Heart right ventricle (tissue), 16 donors: ENCODE measurements around the gene HS6ST3. TPM values are rescaled to one million over a fixed set of nuclear protein-coding genes. Genes with fewer than 3 reads are reported as not detected.

Source experiments
- ATAC-seq, 8 donors: fragments of 200-7000 bp; cut with Tn5 transposase; one replicate each; pipeline ENCODE4 v1.9.1; 2020; ENCODE audit warnings: mild to moderate bottlenecking in 8 of 8, moderate library complexity in 8 of 8, moderate number of reproducible peaks in 1 of 8
- DNase-seq, 2 donors: peaks; one replicate each; pipeline ENCODE4 v3.0.0-alpha.2; 2020
- H3K27ac ChIP-seq, 10 donors: fragments of 200-600 bp; sonication (generic) in 2 of 10; one replicate each; pipeline versions ENCODE4 v1.5.0 to v1.8.0; 2020 to 2022; ENCODE audit warnings: mild to moderate bottlenecking in 3 of 10
- H3K27me3 ChIP-seq, 7 donors: fragments of 200-600 bp; one replicate each; pipeline ENCODE4 v1.8.0; 2021 to 2022; ENCODE audit warnings: mild to moderate bottlenecking in 2 of 7
- H3K36me3 ChIP-seq, 9 donors: fragments of 200-600 bp; sonication (generic) in 1 of 9; one replicate each; pipeline versions ENCODE4 v1.5.0 to v1.8.0; 2020 to 2022; ENCODE audit warnings: mild to moderate bottlenecking in 2 of 9
- H3K4me1 ChIP-seq, 9 donors: fragments of 200-600 bp; sonication (generic) in 1 of 9; one replicate each; pipeline versions ENCODE4 v1.5.0 to v1.8.0; 2020 to 2022; ENCODE audit warnings: mild to moderate bottlenecking in 4 of 9
- H3K4me3 ChIP-seq, 10 donors: fragments of 200-600 bp; sonication (generic) in 2 of 10; one replicate each; pipeline versions ENCODE4 v1.5.0 to v1.8.0; 2020 to 2022; ENCODE audit warnings: mild to moderate bottlenecking in 7 of 10, moderate library complexity in 2 of 10
- H3K9me3 ChIP-seq, 11 donors: fragments of 200-600 bp in 10 of 11; sonication (generic) in 2 of 11; one replicate each; pipeline versions ENCODE4 v1.5.0 to v1.8.0; 2013 to 2022; ENCODE audit warnings: mild to moderate bottlenecking in 2 of 11, control low read depth in 1 of 11, moderate library complexity in 1 of 11
- WGBS, 2 donors: extraction: QIAGEN DNeasy Blood & Tissue Kit; methylation state at CpG; one replicate each; pipeline ENCODE4 v1.1.7; 2013; ENCODE audit warnings: inconsistent platforms in 1 of 2; 5-methylcytosine and 5-hydroxymethylcytosine counted together
- intact Hi-C, 10 donors: fragments of 100-400 bp; cut with DNase I; formaldehyde crosslinking; loops; one replicate each; pipeline versions ENCODE4 v1.11.1 to v1.14.2; 2022
- polyA plus RNA-seq, 2 donors: library from polyadenylated mRNA; stranded (reverse); fragments of 200-250 nt; gene quantifications; one replicate each; pipeline ENCODE4 v1.2.3, GENCODE V29; 2013
- total RNA-seq, 10 donors: library from RNA; stranded (reverse); fragmentation: NEBNext Ultra II Directional in 3 of 10; extraction: Animal tissue kit (Norgen Biotek cat#: 25700) in 3 of 10; gene quantifications; one replicate each; pipeline versions ENCODE4 v1.2.1 to v1.2.4, GENCODE V29; 2021 to 2023
- TF ChIP-seq, protein P1 (sequence below), 9 donors: fragments of 200-600 bp; sonication (generic) in 2 of 9; IDR thresholded peaks; one replicate each; pipeline versions ENCODE4 v1.5.0 to v1.8.0; 2021 to 2022; ENCODE audit warnings: antibody characterized with exemption in 9 of 9, mild to moderate bottlenecking in 5 of 9, moderate library complexity in 1 of 9
- donor health status: Arrhythmogenic right ventricular cardiomyopathy.
- donor health status: ischemic (EF 13 %, LVEDD 7.1; RV severe dilation, severe dysfunction).
- donor health status: healthy with polysubstance abuse.
- donor health status: DM: no; HTN: yes; CAD: no.
- donor health status: DM: no; HTN: no; CAD: no.
- donor health status: ischemic (EF 25% LVEDD 6.9; RV normal size, moderate dysfunction).
- donor health status: ischemic (EF 25% LVEDD 5.7; RV mildly dilated, moderate dysfunction).
- donor health status: healthy.
- donor health status: DM: yes; HTN: yes; CAD: no.
- donor health status: Ischemic cardiomyopathy.
- donor health status: ischemic (EF 35%, LVEDD 5.7; RV mildly dilated, moderate dysfunction).
- donor health status: nonischemic (EF 11% LVEDD 7.7; RV severe dilation, severe dysfunction).
- donor health status: DM: yes; HTN: yes; CAD: no.
- donor health status: PGD.
- donor health status: ischemic (EF 29% LVEDD 5.4; RV normal size, mild dysfunction).
- donor health status: nonischemic (EF 23%, LVEDD 6.1; RV moderate dilation, normal function).

The HS6ST3 gene
- total and polyA plus RNA-seq, 12 donors: 0.01 to 7.6 (median 1.2) TPM

DNA sequence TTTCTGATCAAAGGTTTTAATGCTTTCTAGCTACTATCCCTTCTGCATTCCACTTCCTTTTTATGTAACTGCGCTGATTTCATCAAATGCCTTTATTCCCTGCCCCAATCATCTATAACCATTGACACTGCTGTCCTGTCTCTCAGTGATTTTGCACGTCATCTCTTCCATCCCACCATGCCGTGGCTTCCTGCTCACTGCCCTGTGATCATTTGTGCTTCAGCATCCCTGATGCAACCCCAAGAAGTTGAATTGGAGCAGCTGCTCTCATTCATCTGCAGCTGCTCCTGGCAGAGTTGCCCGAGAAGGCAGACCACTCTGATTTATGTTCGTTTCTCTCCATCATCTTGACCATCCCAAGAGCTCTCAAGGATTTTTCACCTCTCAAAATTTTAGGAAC is 112.4 kb downstream of the HS6ST3 start:
- intact Hi-C loops: no loop called here
- DNase-seq (no peak), ATAC-seq (no peak)
- Histone ChIP-seq H3K27me3 (no peaks in the 10 kb centered on the region), H3K36me3 (no peaks in the 10 kb centered on the region), H3K4me3 (no peak overlapping the region), H3K9me3 (peaks cover 0 to 9% (median 0%) of the 10 kb centered on the region in 11 donors), H3K27ac (no peak overlapping the region), H3K4me1 (no peaks in the 10 kb centered on the region)
- 71 to 74% methylated on average over 5 of the region's 5 CpGs for WGBS, 2 donors
- TF ChIP-seq, protein P1, sequence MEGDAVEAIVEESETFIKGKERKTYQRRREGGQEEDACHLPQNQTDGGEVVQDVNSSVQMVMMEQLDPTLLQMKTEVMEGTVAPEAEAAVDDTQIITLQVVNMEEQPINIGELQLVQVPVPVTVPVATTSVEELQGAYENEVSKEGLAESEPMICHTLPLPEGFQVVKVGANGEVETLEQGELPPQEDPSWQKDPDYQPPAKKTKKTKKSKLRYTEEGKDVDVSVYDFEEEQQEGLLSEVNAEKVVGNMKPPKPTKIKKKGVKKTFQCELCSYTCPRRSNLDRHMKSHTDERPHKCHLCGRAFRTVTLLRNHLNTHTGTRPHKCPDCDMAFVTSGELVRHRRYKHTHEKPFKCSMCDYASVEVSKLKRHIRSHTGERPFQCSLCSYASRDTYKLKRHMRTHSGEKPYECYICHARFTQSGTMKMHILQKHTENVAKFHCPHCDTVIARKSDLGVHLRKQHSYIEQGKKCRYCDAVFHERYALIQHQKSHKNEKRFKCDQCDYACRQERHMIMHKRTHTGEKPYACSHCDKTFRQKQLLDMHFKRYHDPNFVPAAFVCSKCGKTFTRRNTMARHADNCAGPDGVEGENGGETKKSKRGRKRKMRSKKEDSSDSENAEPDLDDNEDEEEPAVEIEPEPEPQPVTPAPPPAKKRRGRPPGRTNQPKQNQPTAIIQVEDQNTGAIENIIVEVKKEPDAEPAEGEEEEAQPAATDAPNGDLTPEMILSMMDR (IDR thresholded peaks at IDR 0.05): no peak

DNA sequence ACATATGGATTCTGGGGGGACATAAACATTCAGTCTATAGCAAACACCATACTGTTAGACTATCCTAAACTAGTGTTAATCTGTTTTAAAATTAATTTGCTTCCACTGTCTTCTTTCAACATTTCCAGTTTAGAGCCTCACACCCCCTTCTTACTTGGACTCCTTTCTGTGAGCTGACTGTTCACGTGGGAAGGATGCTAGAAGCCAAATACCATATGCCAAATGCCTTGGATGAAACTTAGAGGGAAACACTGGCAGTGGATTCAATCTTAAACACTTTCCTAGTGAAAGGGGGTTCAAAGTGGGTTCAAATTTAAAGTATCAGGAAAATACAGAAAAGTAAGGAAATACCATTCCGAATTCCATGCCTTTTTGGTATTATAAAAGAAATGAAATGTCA is 113.6 kb downstream of the HS6ST3 start:
- WGBS, 2 donors: 78 to 87% methylated on average over 2 of the region's 2 CpGs
- H3K27ac ChIP-seq: no peak overlapping the region
- TF ChIP-seq, protein P1 (IDR thresholded peaks at IDR 0.05): no peak
- H3K27me3 ChIP-seq: no peaks in the 10 kb centered on the region
- no peaks in the 10 kb centered on the region for H3K36me3 ChIP-seq
- ATAC-seq: no peak
- no peak for DNase-seq
- H3K4me3 ChIP-seq: no peak overlapping the region
- peaks cover 0 to 9% (median 0%) of the 10 kb centered on the region in 11 donors for H3K9me3 ChIP-seq
- no peaks in the 10 kb centered on the region for H3K4me1 ChIP-seq
- intact Hi-C loops: no loop called here

DNA sequence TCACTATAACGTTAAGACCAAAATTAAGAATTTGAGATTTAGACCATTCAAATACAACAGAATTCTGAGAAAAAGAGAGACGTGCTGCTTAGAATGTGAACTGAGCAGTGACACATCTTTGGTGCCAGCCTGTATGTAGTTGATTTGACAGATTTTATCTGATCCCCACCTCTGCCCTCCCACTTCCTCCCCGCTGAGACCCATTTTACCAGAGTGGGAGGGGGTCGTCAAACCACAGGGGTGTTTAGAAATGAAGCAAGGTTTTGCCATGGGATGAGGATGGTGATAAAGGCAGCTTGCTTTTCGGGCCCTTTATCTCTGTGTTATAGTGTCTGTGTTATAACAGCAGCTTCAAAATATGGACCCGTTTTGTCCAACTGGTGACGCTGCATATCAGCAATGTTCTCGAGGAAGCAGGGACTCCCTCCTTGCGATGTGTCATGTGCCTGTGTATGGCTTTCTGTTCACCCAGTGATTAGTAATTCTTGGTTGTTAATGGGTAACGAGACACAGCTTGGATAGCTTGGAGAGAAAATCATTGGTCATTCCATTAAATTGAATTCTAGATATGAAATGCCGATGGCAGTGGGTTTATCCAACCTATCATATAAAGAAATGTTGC is 125.0 kb downstream of the HS6ST3 start:
- Histone ChIP-seq H3K36me3 (no peaks in the 10 kb centered on the region), H3K4me3 (no peak overlapping the region), H3K27ac (no peak overlapping the region), H3K9me3 (no peaks in the 10 kb centered on the region), H3K4me1 (no peaks in the 10 kb centered on the region), H3K27me3 (no peaks in the 10 kb centered on the region)
- TF ChIP-seq, protein P1 (IDR thresholded peaks at IDR 0.05): no peak
- no peak for DNase-seq
- intact Hi-C loops: no loop called here
- ATAC-seq: peak in 1 of 8 donors; percentile 48
- 47% methylated on average over 11 of the region's 11 CpGs for WGBS, 2 donors

DNA sequence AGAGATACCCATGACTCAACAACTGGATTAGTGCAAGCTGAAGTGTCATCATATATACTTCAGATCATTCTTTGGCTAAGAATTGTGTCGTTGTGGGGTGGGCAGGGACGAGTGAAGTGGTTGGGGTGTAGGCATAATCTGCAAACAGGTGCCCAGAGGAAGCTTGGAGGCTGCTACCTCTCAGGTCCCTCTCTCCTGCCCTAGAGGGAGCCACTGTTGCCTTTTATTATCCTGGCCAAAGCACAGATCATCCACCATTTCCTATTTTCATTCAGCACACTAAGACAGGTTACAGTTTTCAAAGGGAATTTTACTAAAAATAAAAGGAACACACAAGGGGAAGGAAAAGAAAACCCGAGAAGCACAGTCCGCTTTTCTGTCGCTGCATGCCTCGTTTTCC is 126.6 kb downstream of the HS6ST3 start:
- intact Hi-C loops: no loop called here
- no peaks in the 10 kb centered on the region for H3K27me3 ChIP-seq

More for the DNA sequence above, 126.6 kb downstream of the HS6ST3 start:
- TF ChIP-seq, protein P1 (IDR thresholded peaks at IDR 0.05): no peak
- WGBS, 2 donors: 84 to 90% methylated on average over 6 of the region's 6 CpGs
- peaks cover 0 to 12% (median 0%) of the 10 kb centered on the region in 9 donors for H3K4me1 ChIP-seq
- H3K9me3 ChIP-seq: no peaks in the 10 kb centered on the region
- no peaks in the 10 kb centered on the region for H3K36me3 ChIP-seq
- ATAC-seq (no peak), DNase-seq (no peak)
- H3K4me3 ChIP-seq: no peak overlapping the region
- no peak overlapping the region for H3K27ac ChIP-seq
